ENCODE data around the gene SPTLC2.
"Not testable (repeated sequence)": the region's sequence is repeated elsewhere in the genome, so short reads cannot be mapped to it uniquely, and the experiment has no call there.

SPTLC2 gene, protein sequence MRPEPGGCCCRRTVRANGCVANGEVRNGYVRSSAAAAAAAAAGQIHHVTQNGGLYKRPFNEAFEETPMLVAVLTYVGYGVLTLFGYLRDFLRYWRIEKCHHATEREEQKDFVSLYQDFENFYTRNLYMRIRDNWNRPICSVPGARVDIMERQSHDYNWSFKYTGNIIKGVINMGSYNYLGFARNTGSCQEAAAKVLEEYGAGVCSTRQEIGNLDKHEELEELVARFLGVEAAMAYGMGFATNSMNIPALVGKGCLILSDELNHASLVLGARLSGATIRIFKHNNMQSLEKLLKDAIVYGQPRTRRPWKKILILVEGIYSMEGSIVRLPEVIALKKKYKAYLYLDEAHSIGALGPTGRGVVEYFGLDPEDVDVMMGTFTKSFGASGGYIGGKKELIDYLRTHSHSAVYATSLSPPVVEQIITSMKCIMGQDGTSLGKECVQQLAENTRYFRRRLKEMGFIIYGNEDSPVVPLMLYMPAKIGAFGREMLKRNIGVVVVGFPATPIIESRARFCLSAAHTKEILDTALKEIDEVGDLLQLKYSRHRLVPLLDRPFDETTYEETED

GRCh38 chr14:77616454-77617229 lies at the start of gene SPTLC2:
Gene SPTLC2, minus strand, starts transcription at chr14:77616637. Its CDS starts 58 bp downstream, at chr14:77616579.
- peak; percentile 98 for DNase-seq (ENCODE audit: low spot score)

GRCh38 chr14:77663293-77663692 lies 46.9 kb upstream of the SPTLC2 start:
- no peak for DNase-seq (ENCODE audit: low spot score)

DNA sequence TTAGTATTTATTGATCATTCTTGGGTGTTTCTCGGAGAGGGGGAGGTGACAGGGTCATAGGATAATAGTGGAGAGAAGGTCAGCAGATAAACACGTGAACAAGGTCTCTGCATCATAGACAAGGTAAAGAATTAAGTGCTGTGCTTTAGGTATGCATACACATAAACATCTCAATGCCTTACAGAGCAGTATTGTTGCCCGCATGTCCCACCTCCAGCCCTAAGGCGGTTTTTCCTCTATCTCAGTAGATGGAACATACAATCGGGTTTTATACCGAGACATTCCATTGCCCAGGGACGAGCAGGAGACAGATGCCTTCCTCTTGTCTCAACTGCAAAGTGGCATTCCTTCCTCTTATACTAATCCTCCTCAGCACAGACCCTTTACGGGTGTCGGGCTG lies 45.1 kb upstream of the SPTLC2 start:
- not testable (repeated sequence) for DNase-seq (ENCODE audit: low spot score)

DNA sequence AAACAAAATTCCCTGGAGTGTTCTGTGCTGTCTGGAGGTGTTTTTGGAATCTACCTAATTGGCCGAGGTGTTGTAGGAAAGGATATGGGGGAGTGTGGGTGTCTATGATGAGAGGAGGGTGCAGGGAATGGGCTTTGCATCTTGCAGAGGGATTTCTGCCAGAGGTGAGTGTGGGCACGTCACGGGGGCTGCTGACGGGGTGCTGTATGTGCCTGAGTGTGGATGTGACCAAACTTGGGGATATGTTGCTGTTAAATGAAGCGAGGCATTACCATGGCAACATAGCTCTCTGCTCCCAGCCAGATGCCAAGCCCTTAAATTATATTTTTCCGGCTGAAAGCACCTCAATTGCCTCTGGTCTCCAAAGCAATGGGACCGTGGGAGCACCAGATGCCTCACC lies 44.3 kb upstream of the SPTLC2 start:
- DNase-seq (ENCODE audit: low spot score): no peak

DNA sequence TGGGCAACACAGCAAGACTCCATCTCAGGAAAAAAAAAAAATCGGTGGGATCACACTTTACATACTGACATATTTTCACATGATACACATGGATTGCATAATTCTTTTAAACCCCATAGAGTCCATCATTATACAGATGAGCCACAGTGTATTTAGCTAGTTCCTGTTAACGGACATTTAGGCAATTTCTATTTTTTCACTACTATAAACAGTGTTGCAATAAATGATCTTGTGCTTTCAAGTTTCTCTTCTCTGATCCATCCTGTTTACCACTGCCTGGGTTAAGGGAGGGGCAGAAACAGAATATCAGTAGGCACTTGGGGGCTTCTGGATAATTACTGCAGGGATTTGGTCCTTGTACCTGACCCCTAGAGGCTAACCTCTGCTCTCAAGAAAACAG lies 43.4 kb upstream of the SPTLC2 start:
- DNase-seq (ENCODE audit: low spot score): no peak

- DNase-seq (ENCODE audit: low spot score): no peak
Measured at GRCh38 chr14:77657280-77657679, 40.8 kb upstream of the SPTLC2 start.

DNA sequence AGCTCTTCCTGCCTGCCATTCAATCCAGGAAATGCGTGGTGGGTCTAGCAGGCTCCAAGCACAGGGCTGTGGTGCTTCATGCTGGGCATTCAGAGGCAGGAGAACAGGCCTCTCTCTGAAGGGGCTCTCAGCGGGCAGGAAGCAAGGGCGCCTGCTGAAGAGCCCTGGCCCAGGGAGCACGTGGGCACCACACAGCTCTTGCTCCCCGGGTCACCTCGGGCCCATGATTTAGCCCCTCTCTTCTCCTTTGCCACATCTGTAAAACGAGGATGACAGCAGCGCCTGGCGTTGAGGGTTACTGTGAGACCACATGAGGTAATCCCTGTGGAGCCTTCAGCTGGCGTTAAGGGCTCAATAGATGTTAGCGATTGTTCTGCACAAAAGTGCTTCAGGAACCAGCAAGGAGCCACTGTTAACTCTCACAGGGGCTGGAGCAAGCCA lies 37.6 kb upstream of the SPTLC2 start:
- DNase-seq (ENCODE audit: low spot score): no peak

DNA sequence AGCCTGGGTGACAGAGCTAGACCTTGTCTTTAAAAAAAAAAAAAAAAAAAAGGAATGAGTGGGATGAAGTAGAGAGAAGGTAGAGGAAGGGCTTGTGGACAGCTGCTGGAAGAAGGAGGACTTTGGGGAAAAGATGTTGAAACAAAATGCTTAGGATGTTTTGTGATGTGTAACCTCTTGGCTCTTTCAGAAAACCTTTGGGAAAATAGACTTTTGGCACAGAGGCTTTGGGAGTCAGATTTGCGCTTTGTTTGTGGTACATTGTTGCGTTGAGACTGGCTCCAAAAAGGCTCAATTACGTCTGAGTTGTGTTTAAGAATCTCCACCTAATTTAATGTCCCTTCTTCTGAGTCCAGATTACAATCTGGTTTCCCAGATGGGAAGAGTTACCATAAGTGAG lies 32.9 kb upstream of the SPTLC2 start:
- DNase-seq (ENCODE audit: low spot score): no peak

GRCh38 chr14:77648520-77649200 lies 32.2 kb upstream of the SPTLC2 start:
- no peak for DNase-seq (ENCODE audit: low spot score)

- DNase-seq (ENCODE audit: low spot score): peak; percentile 23
Measured at GRCh38 chr14:77647853-77648252, 31.4 kb upstream of the SPTLC2 start.

GRCh38 chr14:77646907-77647306 lies 30.5 kb upstream of the SPTLC2 start:
- no peak for DNase-seq (ENCODE audit: low spot score)

- no peak for DNase-seq (ENCODE audit: low spot score)
Measured at GRCh38 chr14:77645520-77646230, 29.2 kb upstream of the SPTLC2 start.

- DNase-seq (ENCODE audit: low spot score): no peak
Measured at GRCh38 chr14:77642407-77642806, 26.0 kb upstream of the SPTLC2 start.

GRCh38 chr14:77641534-77642341 lies 25.3 kb upstream of the SPTLC2 start:
- DNase-seq (ENCODE audit: low spot score): peak; percentile 71

DNA sequence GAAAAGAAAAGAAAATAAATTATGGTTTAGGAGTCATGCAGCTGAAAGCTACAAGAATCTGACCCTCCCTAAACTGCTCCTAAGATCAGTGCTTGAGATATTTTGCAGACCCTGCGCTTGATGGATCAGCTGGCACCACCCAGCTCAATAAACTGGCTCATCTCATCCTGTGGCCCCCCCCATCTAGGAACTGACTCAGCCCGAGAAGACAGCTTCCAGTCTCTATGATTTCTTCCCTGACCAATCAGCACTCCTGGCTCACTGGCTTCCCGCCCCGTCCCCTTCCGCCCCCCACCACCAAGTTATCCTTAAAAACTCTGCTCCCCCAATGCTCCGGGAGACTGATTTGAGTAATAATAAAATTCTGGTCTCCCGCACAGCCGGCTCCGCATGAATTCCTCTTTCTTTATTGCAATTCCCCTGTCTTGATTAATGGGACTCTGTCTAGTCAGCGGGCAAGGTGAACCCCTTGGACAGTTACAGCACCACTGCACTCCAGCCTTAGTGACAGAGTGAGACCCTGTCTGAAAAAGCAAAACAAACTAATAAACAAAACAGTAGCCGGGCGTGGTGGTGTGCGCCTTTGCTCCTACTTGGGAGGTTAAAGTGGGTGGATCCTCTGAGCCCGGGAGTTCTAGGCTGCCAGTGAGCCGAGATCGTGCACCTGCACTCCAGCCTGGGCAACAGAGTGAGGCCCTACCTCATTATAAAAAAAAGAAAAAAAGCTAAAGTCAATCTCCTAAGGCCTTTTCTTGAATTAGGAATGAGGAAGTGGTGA lies 24.5 kb upstream of the SPTLC2 start:
- DNase-seq (ENCODE audit: low spot score): no peak

DNA sequence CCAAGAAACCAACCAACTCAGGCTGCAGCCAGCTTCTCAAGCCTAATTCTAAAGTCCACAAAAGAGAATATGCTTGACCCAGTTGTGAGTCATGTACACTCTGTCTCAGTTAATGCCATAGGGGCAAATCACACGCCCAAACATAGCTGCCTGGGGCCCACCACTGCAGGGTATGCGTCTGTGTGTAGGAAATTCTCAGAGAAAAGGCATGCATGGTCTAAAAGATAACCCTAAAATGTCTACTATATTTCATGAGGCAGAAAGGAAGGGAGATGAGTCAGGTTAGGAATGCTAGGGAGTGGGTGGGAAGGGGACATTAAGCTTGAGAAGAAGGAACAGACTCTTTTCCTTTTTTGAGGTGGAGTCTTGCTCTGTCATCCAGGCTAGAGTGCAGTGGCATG lies 22.3 kb upstream of the SPTLC2 start:
- peak; percentile 40 for DNase-seq (ENCODE audit: low spot score)

DNA sequence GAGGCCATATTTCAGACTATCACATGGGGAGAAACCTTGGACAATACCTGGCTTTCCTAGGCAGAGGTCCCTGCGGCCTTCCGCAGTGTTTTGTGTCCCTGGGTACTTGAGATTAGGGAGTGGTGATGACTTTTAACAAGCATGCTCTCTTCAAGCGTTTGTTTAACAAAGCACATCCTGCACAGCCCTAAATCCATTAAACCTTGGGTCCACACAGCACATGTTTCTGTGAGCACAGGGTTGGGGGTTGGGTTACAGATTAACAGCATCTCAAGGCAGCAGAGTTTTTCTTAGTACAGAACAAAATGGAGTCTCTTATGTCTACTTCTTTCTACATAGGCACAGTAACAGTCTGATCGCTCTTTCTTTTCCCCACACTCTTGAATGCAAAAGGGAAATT lies 19.4 kb upstream of the SPTLC2 start:
- DNase-seq (ENCODE audit: low spot score): not testable (repeated sequence)

DNA sequence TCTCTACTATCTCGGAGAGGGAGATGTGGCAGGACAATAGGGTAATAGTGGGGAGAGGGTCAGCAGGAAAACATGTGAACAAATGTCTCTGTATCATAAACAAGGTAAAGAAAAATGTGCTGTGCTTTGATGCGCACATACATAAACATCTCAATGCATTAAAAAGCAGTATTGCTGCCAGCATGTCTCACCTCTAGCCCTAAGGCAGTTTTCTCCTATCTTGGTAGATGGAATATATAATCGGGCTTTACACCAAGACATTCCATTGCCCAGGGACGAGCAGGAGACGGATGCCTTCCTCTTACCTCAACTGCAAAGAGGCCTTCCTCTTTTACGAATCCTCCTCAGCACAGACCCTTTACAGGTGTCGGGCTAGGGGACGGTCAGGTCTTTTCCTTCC lies 19.0 kb upstream of the SPTLC2 start:
- DNase-seq (ENCODE audit: low spot score): not testable (repeated sequence)

DNA sequence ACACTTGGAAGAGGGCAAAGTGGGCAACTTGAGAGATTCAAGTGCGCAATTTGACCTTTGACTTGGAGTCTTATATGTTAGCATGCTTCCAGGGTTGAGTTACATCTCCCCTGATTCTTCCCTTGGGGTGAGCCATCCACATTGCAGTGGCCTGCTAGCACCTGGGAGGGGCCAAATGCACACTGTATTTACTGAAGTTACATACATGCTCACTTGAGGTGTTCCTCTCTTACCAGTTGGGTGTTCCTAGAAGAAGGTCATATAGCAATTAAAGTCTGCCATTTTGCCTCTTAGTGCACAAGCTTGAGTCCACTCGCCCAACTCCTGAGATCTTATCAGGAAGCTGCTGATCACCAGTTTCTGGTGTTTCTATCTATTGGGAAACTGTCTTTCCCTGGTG lies 13.7 kb upstream of the SPTLC2 start:
- DNase-seq (ENCODE audit: low spot score): no peak

DNA sequence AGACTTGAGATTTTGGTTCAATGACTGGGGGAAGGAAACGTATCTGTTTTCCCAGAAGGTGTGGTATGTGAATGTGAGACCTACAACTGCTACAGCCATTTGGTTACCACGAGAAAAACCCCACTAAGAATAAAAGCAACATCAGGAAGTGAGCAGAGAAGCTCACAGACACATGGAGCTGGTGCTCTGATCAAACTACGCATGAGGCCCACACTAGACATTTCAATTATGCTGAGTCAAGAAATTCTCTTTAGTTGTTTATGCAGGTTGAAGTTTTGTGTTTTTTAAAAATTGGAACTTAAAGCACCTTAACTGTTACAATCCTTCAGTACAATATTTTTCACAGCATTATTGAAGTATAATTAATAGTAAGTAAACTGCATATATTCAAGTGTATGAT lies 8.9 kb upstream of the SPTLC2 start:
- no peak for DNase-seq (ENCODE audit: low spot score)

All from LoVo (cell line).